K562 (cell line): ENCODE measurements around the gene GALE. TPM values are rescaled to one million over a fixed set of nuclear protein-coding genes. Genes with fewer than 3 reads are reported as not detected.

Experiments
- BMI1 ChIP-seq: fragments of 150-350 bp; IDR thresholded peaks from 2 replicates; pipeline ENCODE4 v1.6.1; 2014; ENCODE audit warnings: low read length
- BRD9 ChIP-seq: fragments of 450-650 bp; IDR thresholded peaks from 2 replicates; pipeline ENCODE4 v1.6.1; 2018; ENCODE audit warnings: low read depth; ENCODE audit not compliant: partially characterized antibody
- CBX1 ChIP-seq: sonication (generic); IDR thresholded peaks from 2 replicates; pipeline ENCODE4 v1.6.1; 2016; ENCODE audit warnings: antibody characterized with exemption, low read depth, mild to moderate bottlenecking
- CREB1 ChIP-seq, 2 experiments: sonication (generic) in 1 of 2; formaldehyde crosslinking in 1 of 2; IDR thresholded peaks; 2 replicates each; pipeline versions ENCODE4 v1.6.1 to v1.8.0; 2012 to 2022; ENCODE audit warnings: inconsistent platforms in 1 of 2, mild to moderate bottlenecking in 1 of 2, missing genetic modification reagents in 1 of 2, moderate library complexity in 1 of 2
- CREM ChIP-seq: IDR thresholded peaks from 2 replicates; pipeline ENCODE4 v1.6.1; 2014; ENCODE audit warnings: antibody characterized with exemption, low read depth
- CXXC5 ChIP-seq: fragments of 250-450 bp; sonication (Bioruptor Pico); IDR thresholded peaks from 2 replicates; pipeline ENCODE4 v1.8.0; 2022; ENCODE audit warnings: inconsistent platforms, mild to moderate bottlenecking, moderate library complexity
- GTF2A2 ChIP-seq: IDR thresholded peaks from 2 replicates; pipeline ENCODE4 v1.6.1; 2016; ENCODE audit warnings: mild to moderate bottlenecking, missing genetic modification characterization, missing compliant biosample characterization
- HLTF ChIP-seq: fragments of 450-650 bp; IDR thresholded peaks from 2 replicates; pipeline ENCODE4 v1.6.1; 2016
- MEF2D ChIP-seq: conservative IDR thresholded peaks from 2 replicates; pipeline ENCODE4 v1.6.1; 2016; ENCODE audit warnings: low read depth, missing genetic modification characterization, missing compliant biosample characterization
- NCOR1 ChIP-seq: fragments of 450-650 bp; IDR thresholded peaks from 2 replicates; pipeline ENCODE4 v1.6.1; 2016; ENCODE audit warnings: mild to moderate bottlenecking, moderate library complexity
- NR2C2 ChIP-seq, 2 experiments: fragments of 200-800 bp in 1 of 2; sonication (Bioruptor generic) in 1 of 2; sonication (generic) in 1 of 2; formaldehyde crosslinking in 1 of 2; IDR thresholded peaks; 2 replicates each; pipeline versions ENCODE4 v1.6.1 to v1.8.0; 2016 to 2022; ENCODE audit warnings: mild to moderate bottlenecking in 1 of 2, missing compliant biosample characterization in 1 of 2, missing genetic modification characterization in 1 of 2, missing genetic modification reagents in 1 of 2
- NR2F6 ChIP-seq: fragments of 450-650 bp; formaldehyde crosslinking; IDR thresholded peaks from 2 replicates; pipeline ENCODE4 v1.4.0; 2020; ENCODE audit warnings: mild to moderate bottlenecking
- PRPF4 ChIP-seq: fragments of 200-400 bp; formaldehyde crosslinking; IDR thresholded peaks from one replicate; pipeline ENCODE4 v1.6.1; 2017; ENCODE audit warnings: low read length, low read depth, mild to moderate bottlenecking; ENCODE audit not compliant: insufficient read depth, poor library complexity, severe bottlenecking
- SAFB ChIP-seq: fragments of 200-400 bp; formaldehyde crosslinking; IDR thresholded peaks from 2 replicates; pipeline ENCODE4 v1.6.1; 2017; ENCODE audit warnings: low read depth, low read length, borderline replicate concordance
- SMAD4 ChIP-seq: fragments of 250-450 bp; sonication (Bioruptor Pico); conservative IDR thresholded peaks from 2 replicates; pipeline ENCODE4 v1.8.0; 2021; ENCODE audit warnings: inconsistent platforms, mild to moderate bottlenecking, moderate library complexity
- ZBTB8A ChIP-seq: fragments of 450-650 bp; IDR thresholded peaks from 2 replicates; pipeline ENCODE4 v1.6.1; 2018; ENCODE audit warnings: mild to moderate bottlenecking, moderate library complexity; ENCODE audit not compliant: partially characterized antibody
- ZNF583 ChIP-seq: fragments of 250-450 bp; sonication (Bioruptor Pico); IDR thresholded peaks from 2 replicates; pipeline ENCODE4 v1.4.0; 2020
- polyA plus RNA-seq, 8 experiments: library from polyadenylated mRNA; depleted of rRNA in 4 of 8; stranded (reverse) in 5 of 8; unstranded in 3 of 8; fragments of >200 nt; fragmentation: Nextera tagmentation in 2 of 8; fragmentation: Illumina TruSeq in 1 of 8; extraction: Ambion mirVana in 2 of 8; extraction: Trizol in 1 of 8; gene quantifications; 2 replicates each; pipeline versions ENCODE4 v1.2.1 to v1.2.3, GENCODE V29; 2011 to 2014; ENCODE audit warnings: inconsistent platforms in 1 of 8, missing spikeins in 1 of 8
- total RNA-seq, 7 experiments: library from RNA; depleted of rRNA in 6 of 7; stranded (reverse); fragments of >200 nt in 6 of 7; fragmentation: Illumina TruSeq in 2 of 7; extraction: Trizol in 2 of 7; gene quantifications; 2 replicates each; pipeline versions ENCODE4 v1.2.1 to v1.2.3, GENCODE V29; 2011 to 2021; ENCODE audit warnings: low replicate concordance in 1 of 7
- TF ChIP-seq, protein P1 (sequence below): sonication (generic); formaldehyde crosslinking; IDR thresholded peaks from 2 replicates; pipeline ENCODE4 v1.8.1; 2023; ENCODE audit warnings: mild to moderate bottlenecking, missing genetic modification reagents
- TF ChIP-seq, protein P2 (sequence below): fragments of 450-650 bp; conservative IDR thresholded peaks from 2 replicates; pipeline ENCODE4 v1.6.1; 2016; ENCODE audit warnings: missing genetic modification characterization, low read depth, mild to moderate bottlenecking, missing compliant biosample characterization, moderate library complexity
- TF ChIP-seq, protein P3 (sequence below): fragments of 250-450 bp; sonication (Bioruptor Pico); IDR thresholded peaks from 2 replicates; pipeline ENCODE4 v1.4.0; 2020; ENCODE audit warnings: mild to moderate bottlenecking, moderate library complexity

Gene GALE
- total and polyA plus RNA-seq, 9 of the 15 experiments (the other 6 are each of a cell fraction or from before 2014, with no cell fraction given), result 8.4 to 139 (median 88.3) TPM

DNA sequence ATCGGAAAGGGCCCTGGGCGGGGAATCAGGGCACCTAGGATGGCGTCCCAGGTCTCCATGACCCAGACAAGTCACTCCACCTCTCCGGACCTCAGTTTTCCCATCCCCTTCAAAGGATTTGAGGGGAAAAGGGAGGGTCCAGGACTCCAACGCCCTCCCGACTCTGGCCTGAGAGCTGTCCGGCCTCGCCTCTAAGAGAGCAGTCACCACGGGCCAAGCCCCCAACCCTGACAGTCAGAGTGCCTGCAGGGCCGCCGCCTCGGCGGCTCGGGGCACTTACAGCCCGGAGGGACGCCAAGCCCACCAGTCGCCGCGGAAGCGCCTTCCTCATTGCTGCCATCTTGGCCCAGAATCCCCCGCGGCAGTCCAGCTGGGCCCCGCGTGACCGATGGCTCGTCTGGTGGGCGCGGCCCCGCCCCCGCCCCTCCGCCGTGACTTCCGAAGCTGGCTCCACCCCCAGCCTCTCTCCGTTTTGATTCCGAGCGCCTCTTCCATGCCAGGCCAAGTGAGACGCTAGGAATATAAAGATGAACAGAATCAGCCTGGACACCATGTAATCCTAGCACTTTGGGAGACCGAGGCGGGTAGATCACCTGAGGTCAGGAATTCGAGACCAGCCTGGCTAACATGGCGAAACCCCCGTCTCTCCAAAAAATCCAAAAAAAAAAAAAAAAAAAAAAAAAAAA is 24.7 kb upstream of the GALE start, which contains the start of gene HMGCL (continued):
- TF ChIP-seq NR2C2 (CRISPR knock-in tag; IDR thresholded peaks at IDR 0.05) (no peak; the same call in 1 of the 2 replicates), NR2C2 (tag; IDR thresholded peaks at IDR 0.05) (peak; percentile 60; the same call in 1 of the 2 replicates), NR2F6 (CRISPR knock-in tag) (0 out of 2 replicates have a peak, but pooled peaks have one; percentile 29), MEF2D (tag) (no peak), CBX1 (peak; percentile 81; the same call in 1 of the 2 replicates), SMAD4 (CRISPR knock-in tag) (peak; percentile 83), CXXC5 (CRISPR knock-in tag) (peak; percentile 85), BRD9 (no peak), HLTF (peak; percentile 15; the same call in 1 of the 2 replicates), ZNF583 (CRISPR knock-in tag) (0 out of 2 replicates have a peak, but pooled peaks have one; percentile 34), SAFB (no peak), NCOR1 (no peak; the same call in 1 of the 2 replicates), BMI1 (no peak), GTF2A2 (tag) (peak; percentile 67; the same call in 1 of the 2 replicates), CREB1 (IDR thresholded peaks at IDR 0.05) (peak; percentile 67; the same call in 1 of the 2 replicates), CREB1 (CRISPR knock-in tag; IDR thresholded peaks at IDR 0.05) (peak; percentile 55; the same call in 1 of the 2 replicates), ZBTB8A (no peak), CREM (peak; percentile 79), PRPF4 (no peak)
- TF ChIP-seq, protein P1, sequence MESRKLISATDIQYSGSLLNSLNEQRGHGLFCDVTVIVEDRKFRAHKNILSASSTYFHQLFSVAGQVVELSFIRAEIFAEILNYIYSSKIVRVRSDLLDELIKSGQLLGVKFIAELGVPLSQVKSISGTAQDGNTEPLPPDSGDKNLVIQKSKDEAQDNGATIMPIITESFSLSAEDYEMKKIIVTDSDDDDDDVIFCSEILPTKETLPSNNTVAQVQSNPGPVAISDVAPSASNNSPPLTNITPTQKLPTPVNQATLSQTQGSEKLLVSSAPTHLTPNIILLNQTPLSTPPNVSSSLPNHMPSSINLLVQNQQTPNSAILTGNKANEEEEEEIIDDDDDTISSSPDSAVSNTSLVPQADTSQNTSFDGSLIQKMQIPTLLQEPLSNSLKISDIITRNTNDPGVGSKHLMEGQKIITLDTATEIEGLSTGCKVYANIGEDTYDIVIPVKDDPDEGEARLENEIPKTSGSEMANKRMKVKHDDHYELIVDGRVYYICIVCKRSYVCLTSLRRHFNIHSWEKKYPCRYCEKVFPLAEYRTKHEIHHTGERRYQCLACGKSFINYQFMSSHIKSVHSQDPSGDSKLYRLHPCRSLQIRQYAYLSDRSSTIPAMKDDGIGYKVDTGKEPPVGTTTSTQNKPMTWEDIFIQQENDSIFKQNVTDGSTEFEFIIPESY (CRISPR knock-in tag), result peak; percentile 45; the same call in 1 of the 2 replicates
- TF ChIP-seq, protein P2, sequence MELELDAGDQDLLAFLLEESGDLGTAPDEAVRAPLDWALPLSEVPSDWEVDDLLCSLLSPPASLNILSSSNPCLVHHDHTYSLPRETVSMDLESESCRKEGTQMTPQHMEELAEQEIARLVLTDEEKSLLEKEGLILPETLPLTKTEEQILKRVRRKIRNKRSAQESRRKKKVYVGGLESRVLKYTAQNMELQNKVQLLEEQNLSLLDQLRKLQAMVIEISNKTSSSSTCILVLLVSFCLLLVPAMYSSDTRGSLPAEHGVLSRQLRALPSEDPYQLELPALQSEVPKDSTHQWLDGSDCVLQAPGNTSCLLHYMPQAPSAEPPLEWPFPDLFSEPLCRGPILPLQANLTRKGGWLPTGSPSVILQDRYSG (tag), result no peak
- TF ChIP-seq, protein P3, sequence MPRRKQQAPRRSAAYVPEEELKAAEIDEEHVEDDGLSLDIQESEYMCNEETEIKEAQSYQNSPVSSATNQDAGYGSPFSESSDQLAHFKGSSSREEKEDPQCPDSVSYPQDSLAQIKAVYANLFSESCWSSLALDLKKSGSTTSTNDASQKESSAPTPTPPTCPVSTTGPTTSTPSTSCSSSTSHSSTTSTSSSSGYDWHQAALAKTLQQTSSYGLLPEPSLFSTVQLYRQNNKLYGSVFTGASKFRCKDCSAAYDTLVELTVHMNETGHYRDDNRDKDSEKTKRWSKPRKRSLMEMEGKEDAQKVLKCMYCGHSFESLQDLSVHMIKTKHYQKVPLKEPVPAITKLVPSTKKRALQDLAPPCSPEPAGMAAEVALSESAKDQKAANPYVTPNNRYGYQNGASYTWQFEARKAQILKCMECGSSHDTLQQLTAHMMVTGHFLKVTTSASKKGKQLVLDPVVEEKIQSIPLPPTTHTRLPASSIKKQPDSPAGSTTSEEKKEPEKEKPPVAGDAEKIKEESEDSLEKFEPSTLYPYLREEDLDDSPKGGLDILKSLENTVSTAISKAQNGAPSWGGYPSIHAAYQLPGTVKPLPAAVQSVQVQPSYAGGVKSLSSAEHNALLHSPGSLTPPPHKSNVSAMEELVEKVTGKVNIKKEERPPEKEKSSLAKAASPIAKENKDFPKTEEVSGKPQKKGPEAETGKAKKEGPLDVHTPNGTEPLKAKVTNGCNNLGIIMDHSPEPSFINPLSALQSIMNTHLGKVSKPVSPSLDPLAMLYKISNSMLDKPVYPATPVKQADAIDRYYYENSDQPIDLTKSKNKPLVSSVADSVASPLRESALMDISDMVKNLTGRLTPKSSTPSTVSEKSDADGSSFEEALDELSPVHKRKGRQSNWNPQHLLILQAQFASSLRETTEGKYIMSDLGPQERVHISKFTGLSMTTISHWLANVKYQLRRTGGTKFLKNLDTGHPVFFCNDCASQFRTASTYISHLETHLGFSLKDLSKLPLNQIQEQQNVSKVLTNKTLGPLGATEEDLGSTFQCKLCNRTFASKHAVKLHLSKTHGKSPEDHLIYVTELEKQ (CRISPR knock-in tag), result no peak
